Keratinocyte (primary cell): ENCODE results near the gene SPRN. TPM values are rescaled to one million over a fixed set of nuclear protein-coding genes. Genes with fewer than 3 reads are reported as not detected.
"Not testable (repeated sequence)": the region's sequence is repeated elsewhere in the genome, so short reads cannot be mapped to it uniquely, and the experiment has no call there.

Source experiments
- DNase-seq: peaks from one replicate; pipeline ENCODE4 v3.0.0-alpha.2; 2011; ENCODE audit warnings: low read depth, missing footprints, low spot score
- FAIRE-seq: peaks from 2 replicates; lab custom pipeline; 2011; peaks lifted over from hg19 to GRCh38; lab: Jason Lieb, UNC
- H2AFZ ChIP-seq: 2 replicates; pipeline ENCODE4 v1.6.0; 2012; ENCODE audit warnings: low read length, control low read depth, inconsistent platforms; ENCODE audit not compliant: control insufficient read depth
- H3K27ac ChIP-seq: 2 replicates; pipeline ENCODE4 v1.5.1; 2011; ENCODE audit warnings: low read length; ENCODE audit not compliant: control insufficient read depth, insufficient read depth
- H3K27me3 ChIP-seq: 3 replicates; pipeline ENCODE4 v1.6.0; 2011; ENCODE audit warnings: low read length; ENCODE audit not compliant: control insufficient read depth, insufficient read depth; ENCODE audit errors: extremely low read depth
- H3K36me3 ChIP-seq, 2 experiments: 2 replicates in 1 of 2; 3 replicates in 1 of 2; pipeline ENCODE4 v1.5.1; 2011; ENCODE audit warnings: low read length in 2 of 2, mild to moderate bottlenecking in 1 of 2; ENCODE audit not compliant: control insufficient read depth in 2 of 2, insufficient read depth in 2 of 2; ENCODE audit errors: extremely low read depth in 1 of 2
- H3K4me1 ChIP-seq: 3 replicates; pipeline ENCODE4 v1.5.1; 2011; ENCODE audit warnings: low read length; ENCODE audit not compliant: control insufficient read depth, insufficient read depth; ENCODE audit errors: extremely low read depth
- H3K4me2 ChIP-seq: 3 replicates; pipeline ENCODE4 v1.6.0; 2011; ENCODE audit warnings: low read depth, low read length; ENCODE audit not compliant: control insufficient read depth, insufficient read depth; ENCODE audit errors: extremely low read depth
- H3K4me3 ChIP-seq, 3 experiments: fragments of 200-600 bp in 1 of 3; sonication (generic) in 1 of 3; 2 replicates in 2 of 3; 3 replicates in 1 of 3; pipeline ENCODE4 v1.5.1; 2011 to 2016; ENCODE audit warnings: low read length in 3 of 3, mild to moderate bottlenecking in 3 of 3, control low read depth in 2 of 3, inconsistent platforms in 1 of 3, low read depth in 1 of 3, mixed read lengths in 1 of 3, mixed run types in 1 of 3, moderate library complexity in 1 of 3; ENCODE audit not compliant: control insufficient read depth in 2 of 3, insufficient read depth in 2 of 3; ENCODE audit errors: extremely low read depth in 1 of 3
- H3K79me2 ChIP-seq: 2 replicates; pipeline ENCODE4 v1.6.0; 2012; ENCODE audit warnings: low read length; ENCODE audit not compliant: control insufficient read depth, insufficient read depth
- H3K9ac ChIP-seq: 3 replicates; pipeline ENCODE4 v1.6.0; 2011; ENCODE audit warnings: low read length; ENCODE audit not compliant: control insufficient read depth, insufficient read depth; ENCODE audit errors: extremely low read depth
- H3K9me1 ChIP-seq: 3 replicates; pipeline ENCODE4 v1.6.0; 2011; ENCODE audit warnings: low read length; ENCODE audit not compliant: control insufficient read depth, insufficient read depth; ENCODE audit errors: extremely low read depth
- H3K9me3 ChIP-seq: 2 replicates; pipeline ENCODE4 v1.5.1; 2012; ENCODE audit warnings: low read depth, low read length; ENCODE audit not compliant: control insufficient read depth
- H4K20me1 ChIP-seq: 3 replicates; pipeline ENCODE4 v1.6.0; 2011; ENCODE audit warnings: low read length; ENCODE audit not compliant: control insufficient read depth, insufficient read depth; ENCODE audit errors: extremely low read depth
- EZH2 ChIP-seq: IDR thresholded peaks from one replicate; pipeline ENCODE4 v1.6.1; 2012; ENCODE audit warnings: inconsistent platforms, mild to moderate bottlenecking, low read length, moderate library complexity
- dilution Hi-C: fragments of 300-500 bp; cut with MboI; formaldehyde crosslinking; loops from one replicate; pipeline ENCODE4 v1.7.0; 2020; ENCODE audit warnings: low sequenced_read_pairs; ENCODE audit not compliant: extremely low pct_ligation_motif_present
- polyA plus RNA-seq, 5 experiments: library from polyadenylated mRNA; depleted of rRNA in 3 of 5; stranded (reverse) in 3 of 5; stranded (forward) in 1 of 5; unstranded in 1 of 5; fragments of >200 nt; gene quantifications; 1 replicate in 1 of 5; 2 replicates in 3 of 5; 3 replicates in 1 of 5; pipeline versions ENCODE4 v1.2.1 to v1.2.3, GENCODE V29; 2011 to 2012; ENCODE audit warnings: missing spikeins in 2 of 5, low read depth in 1 of 5, low replicate concordance in 1 of 5
- TF ChIP-seq, protein P1 (sequence below), 3 experiments: IDR thresholded peaks in 1 of 3; conservative IDR thresholded peaks in 1 of 3; optimal IDR thresholded peaks in 1 of 3; 2 replicates in 2 of 3; 3 replicates in 1 of 3; pipeline versions ENCODE3 to v1.5.1; 2011; ENCODE audit warnings: low read length in 3 of 3, mild to moderate bottlenecking in 3 of 3, moderate library complexity in 2 of 3, control low read depth in 1 of 3, inconsistent platforms in 1 of 3; ENCODE audit not compliant: insufficient read depth in 2 of 3; ENCODE audit errors: extremely low read depth in 1 of 3

Gene SPRN
- polyA plus RNA-seq, 1 donor (not counting 4 experiments of a cell fraction or from before 2014, with no cell fraction given), result 0.01 TPM

DNA sequence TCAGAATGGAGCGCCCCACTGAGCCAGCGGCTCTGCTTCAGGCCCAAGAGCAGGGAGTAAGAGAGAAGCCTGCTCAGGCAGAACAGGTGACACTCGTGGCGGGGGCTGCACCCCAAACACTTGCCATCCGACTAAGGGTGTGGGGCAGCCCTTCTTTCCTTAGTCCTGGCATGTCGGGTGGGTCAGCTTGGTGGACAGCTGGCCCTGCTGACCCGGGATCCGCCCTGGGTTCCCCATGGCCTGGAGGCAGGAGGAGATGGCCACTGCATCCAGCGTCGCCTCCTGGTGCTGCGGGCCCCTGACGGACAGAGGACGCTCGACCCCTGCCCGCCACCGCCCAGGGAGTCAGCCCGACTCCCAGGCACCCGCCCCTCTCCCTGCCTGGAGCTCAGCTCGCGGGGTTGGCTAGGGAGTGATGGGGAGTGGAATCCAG lies 46.6 kb downstream of the SPRN start:
- Histone ChIP-seq H3K4me3 (peak overlapping the region; percentile 64 to 77 (median 73)), H3K36me3 (no peaks in the 10 kb centered on the region), H4K20me1 (no peaks in the 10 kb centered on the region), H3K27ac (no peak overlapping the region), H3K4me2 (peak overlapping the region; percentile 92), H3K9me1 (no peaks in the 10 kb centered on the region), H3K79me2 (no peaks in the 10 kb centered on the region), H3K4me1 (peaks cover 3% of the 10 kb centered on the region), H3K9ac (peak overlapping the region; percentile 58), H2AFZ (peak overlapping the region; percentile 92), H3K27me3 (no peaks in the 10 kb centered on the region), H3K9me3 (no peaks in the 10 kb centered on the region)
- FAIRE-seq, result no peak
- TF ChIP-seq, protein P1, sequence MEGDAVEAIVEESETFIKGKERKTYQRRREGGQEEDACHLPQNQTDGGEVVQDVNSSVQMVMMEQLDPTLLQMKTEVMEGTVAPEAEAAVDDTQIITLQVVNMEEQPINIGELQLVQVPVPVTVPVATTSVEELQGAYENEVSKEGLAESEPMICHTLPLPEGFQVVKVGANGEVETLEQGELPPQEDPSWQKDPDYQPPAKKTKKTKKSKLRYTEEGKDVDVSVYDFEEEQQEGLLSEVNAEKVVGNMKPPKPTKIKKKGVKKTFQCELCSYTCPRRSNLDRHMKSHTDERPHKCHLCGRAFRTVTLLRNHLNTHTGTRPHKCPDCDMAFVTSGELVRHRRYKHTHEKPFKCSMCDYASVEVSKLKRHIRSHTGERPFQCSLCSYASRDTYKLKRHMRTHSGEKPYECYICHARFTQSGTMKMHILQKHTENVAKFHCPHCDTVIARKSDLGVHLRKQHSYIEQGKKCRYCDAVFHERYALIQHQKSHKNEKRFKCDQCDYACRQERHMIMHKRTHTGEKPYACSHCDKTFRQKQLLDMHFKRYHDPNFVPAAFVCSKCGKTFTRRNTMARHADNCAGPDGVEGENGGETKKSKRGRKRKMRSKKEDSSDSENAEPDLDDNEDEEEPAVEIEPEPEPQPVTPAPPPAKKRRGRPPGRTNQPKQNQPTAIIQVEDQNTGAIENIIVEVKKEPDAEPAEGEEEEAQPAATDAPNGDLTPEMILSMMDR (optimal IDR thresholded peaks at IDR 0.05 in 1 of 3, IDR thresholded peaks at IDR 0.05 in 1 of 3, conservative IDR thresholded peaks at IDR 0.05 in 1 of 3; ENCODE audit: extremely low read depth in 1 of 3, insufficient read depth in 2 of 3, low read length in 3 of 3), result no peak
- no peak for TF ChIP-seq EZH2
- no peak for DNase-seq
- dilution Hi-C loops, result no loop called here

DNA sequence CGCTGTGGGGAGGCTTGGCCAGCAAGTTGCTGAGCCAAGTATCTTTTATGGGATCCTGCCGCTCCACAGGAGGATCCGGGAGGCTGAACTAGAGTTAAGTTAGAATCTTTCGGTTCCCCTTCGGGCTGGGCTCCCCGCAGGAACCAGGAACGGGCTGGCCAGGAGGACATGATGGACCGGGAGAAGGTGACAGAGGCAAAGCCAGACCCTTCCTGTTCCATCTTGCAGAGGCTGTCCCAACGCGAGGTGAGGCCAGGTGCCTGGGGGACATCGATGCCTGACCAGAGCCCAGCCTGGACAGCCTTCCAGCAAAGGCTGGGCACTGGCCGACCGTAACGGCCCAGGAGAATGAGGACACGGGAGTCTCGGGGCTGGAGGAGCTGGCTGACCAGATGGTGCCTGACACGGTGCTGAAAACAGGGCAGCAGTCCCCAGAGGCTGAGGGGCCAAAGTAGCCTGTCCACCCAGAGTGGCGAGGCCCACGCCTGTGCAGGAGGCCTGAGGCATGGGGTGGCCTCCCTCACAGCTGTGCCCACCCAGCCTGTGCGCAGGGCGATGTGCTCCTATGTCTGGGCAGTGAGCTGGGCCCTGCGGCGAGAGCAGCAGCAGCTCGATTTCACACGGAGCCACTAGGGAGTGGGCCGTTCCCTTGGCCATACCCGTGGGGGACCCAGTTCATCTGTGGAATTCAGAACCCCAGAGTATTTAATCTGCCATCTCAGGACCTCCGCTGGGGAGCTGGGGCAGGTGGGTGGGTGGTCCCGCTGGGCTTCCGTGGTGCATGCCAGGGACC lies 47.2 kb downstream of the SPRN start:
- no peak overlapping the region for H3K27ac ChIP-seq

GRCh38 chr10:133376183-133376582 lies 48.2 kb downstream of the SPRN start:
- H3K27me3 ChIP-seq, H3K4me1 ChIP-seq, dilution Hi-C loops, H3K79me2 ChIP-seq, H3K4me3 ChIP-seq, H4K20me1 ChIP-seq, FAIRE-seq, H3K9ac ChIP-seq, H2AFZ ChIP-seq, H3K4me2 ChIP-seq, H3K36me3 ChIP-seq, DNase-seq, H3K27ac ChIP-seq, H3K9me3 ChIP-seq, H3K9me1 ChIP-seq: not testable (repeated sequence)

More for the DNA sequence above, 47.2 kb downstream of the SPRN start:
- DNase-seq, result no peak
- dilution Hi-C loops, result no loop called here
- no peak overlapping the region for H3K4me3 ChIP-seq
- H3K27me3 ChIP-seq, result no peaks in the 10 kb centered on the region
- no peak for FAIRE-seq
- no peak overlapping the region for H3K4me2 ChIP-seq
- no peaks in the 10 kb centered on the region for H4K20me1 ChIP-seq
- no peak overlapping the region for H2AFZ ChIP-seq
- no peak overlapping the region for H3K9ac ChIP-seq
- no peaks in the 10 kb centered on the region for H3K36me3 ChIP-seq
- TF ChIP-seq EZH2, result no peak
- TF ChIP-seq, protein P1 (optimal IDR thresholded peaks at IDR 0.05 in 1 of 3, IDR thresholded peaks at IDR 0.05 in 1 of 3, conservative IDR thresholded peaks at IDR 0.05 in 1 of 3; ENCODE audit: extremely low read depth in 1 of 3, insufficient read depth in 2 of 3, low read length in 3 of 3), result no peak
- H3K9me3 ChIP-seq, result no peaks in the 10 kb centered on the region
- no peaks in the 10 kb centered on the region for H3K9me1 ChIP-seq
- no peaks in the 10 kb centered on the region for H3K79me2 ChIP-seq
- H3K4me1 ChIP-seq, result peaks cover 3% of the 10 kb centered on the region
